GM21528 (cell line): ENCODE data around the gene GUK1.
"Not testable (repeated sequence)": the region's sequence is repeated elsewhere in the genome, so short reads cannot be mapped to it uniquely, and the experiment has no call there.

Source experiments
- ATAC-seq: cut with Tn5 transposase; IDR thresholded peaks from one replicate; pipeline ENCODE4 v1.9.1; 2021; ENCODE audit warnings: mild to moderate bottlenecking, moderate library complexity; ENCODE audit not compliant: unreplicated experiment, low FRiP score

GUK1 gene

GRCh38 chr1:228161362-228161761 lies 21.3 kb downstream of the GUK1 start:
- ATAC-seq, result no peak

DNA sequence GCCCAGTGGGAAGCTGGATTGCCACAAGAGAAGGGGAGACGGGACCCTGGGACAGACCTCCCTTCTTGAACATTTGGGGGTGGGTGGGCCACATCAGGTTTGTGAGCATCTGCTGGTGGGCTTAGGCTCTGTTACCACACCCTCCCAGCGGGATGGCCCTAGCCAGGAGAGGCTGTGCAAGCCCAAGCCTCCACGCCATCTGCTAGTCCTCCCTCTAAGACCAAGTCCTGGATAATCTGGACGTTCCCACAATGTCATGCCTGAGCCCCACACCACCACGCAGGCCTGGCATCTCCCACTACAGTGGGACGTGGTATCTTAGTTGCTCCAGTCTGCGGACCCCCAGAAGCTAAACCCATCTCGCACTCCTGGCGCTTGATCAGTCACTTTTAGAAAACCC lies 21.8 kb downstream of the GUK1 start:
- ATAC-seq, result no peak

DNA sequence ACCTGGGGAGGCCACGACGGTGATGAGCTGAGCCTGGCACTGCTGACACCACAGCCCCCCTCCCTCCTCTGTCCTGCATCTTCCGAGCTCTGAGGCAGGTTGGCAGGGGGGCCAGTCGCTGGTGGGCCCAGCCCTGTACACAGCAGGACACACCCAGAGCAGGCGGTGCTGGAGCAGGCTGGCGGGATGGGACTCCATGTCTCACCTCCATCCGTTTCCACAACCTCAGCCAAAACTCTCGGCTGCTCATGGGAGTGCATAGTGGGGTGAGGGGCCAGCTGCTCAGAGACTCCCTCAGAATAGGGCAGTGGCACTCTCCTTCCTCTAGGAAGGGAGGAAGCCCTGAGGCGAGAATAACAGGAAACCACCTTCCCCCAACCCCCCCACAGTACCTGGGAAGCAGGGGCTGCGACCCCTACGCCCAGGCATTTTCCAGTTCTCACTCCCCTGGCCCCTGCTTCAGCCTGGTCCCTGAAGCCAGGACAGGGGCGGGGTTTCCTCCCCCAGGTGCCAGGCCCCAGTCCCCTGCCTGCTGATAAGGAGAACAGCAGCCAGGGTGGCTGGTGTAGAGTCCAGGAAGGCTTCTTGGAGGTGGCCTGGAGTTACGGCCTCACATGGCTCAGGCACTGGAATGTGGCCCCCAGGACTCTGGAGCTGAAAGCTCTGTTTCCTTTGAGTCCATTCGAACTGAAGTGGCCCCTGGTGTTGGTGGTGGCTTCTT lies 22.4 kb downstream of the GUK1 start:
- no peak for ATAC-seq

- no peak for ATAC-seq
Observed at GRCh38 chr1:228163007-228163753, 23.1 kb downstream of the GUK1 start.

- ATAC-seq, result no peak
Observed at GRCh38 chr1:228163776-228164519, 23.9 kb downstream of the GUK1 start.

- ATAC-seq, result no peak
Observed at GRCh38 chr1:228164561-228165371, 24.7 kb downstream of the GUK1 start.

DNA sequence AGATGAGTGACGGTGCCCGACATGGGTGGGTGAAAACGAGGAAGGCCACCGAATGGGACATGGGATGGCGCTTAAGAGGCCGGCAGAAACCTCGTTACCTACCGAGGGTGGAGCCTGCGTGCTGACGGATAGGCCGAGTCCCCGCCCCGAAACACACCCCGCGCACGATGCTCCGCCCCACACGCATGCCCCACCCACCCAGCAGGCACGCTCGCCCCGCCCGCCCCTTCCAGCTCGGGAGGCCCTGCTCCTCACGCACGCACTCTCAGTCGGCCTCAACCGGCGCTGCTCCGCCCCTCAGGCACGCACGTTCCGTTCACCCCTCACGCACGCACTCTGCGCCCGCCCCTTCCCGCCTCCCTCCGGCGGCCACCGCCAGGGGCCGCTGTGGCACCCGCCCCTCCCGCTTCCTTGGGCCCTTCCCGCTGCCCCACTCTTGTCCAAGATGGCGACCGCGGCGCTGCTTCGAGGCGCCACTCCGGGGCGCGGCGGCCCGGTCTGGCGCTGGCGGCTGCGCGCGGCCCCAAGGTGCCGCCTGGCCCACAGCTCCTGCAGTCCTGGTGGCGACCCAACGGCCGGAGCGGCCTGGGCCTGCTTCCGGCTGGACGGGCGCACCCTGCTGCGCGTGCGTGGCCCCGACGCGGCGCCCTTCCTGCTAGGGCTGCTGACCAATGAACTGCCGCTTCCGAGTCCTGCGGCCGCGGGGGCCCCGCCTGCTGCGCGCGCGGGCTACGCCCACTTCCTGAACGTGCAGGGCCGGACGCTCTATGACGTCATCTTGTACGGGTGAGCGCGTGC lies 25.5 kb downstream of the GUK1 start, which contains the start of gene IBA57:
Gene IBA57, plus strand, starts transcription at position 433 of the 798 bp plus-strand sequence. Its CDS starts 13 bp downstream, at position 446.
- ATAC-seq, result peak; percentile 82

DNA sequence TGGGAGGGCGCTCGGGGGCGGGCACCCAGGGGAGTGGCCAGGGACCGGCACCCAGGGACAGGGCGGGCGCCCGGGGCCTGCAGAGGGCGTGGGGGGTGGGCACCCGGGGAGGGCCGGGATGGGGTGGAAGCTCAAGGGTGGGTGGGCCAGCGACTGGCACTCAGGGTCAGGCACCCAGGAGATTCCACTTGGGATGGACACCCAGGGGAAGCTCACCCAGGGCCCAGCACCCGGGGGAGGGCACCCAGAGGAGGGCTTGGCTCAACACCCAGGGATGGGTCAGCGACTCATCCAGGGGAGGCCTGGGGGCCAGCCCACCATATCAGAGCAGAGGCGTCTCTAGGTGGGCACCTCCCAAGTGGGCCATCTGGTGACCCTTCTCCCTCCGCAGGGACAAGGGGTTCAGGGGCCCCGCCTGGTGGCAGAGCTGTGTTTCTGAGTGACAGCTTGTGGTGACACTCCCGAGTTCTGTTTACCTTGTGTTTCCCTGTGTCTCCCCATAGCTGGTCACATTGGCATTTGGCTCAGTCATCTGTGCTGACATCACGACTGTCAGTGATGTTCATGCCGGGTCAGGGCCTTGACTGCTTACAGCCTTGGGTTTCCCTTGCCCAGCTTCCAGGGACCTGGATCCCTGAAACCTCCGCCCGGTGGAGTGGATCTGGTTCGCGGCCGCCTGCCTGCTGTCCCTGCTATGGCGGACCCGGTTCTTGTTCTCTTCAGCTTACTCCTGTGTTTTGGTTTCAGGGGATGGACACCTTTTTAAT lies 26.3 kb downstream of the GUK1 start:
- peak; percentile 26 for ATAC-seq

DNA sequence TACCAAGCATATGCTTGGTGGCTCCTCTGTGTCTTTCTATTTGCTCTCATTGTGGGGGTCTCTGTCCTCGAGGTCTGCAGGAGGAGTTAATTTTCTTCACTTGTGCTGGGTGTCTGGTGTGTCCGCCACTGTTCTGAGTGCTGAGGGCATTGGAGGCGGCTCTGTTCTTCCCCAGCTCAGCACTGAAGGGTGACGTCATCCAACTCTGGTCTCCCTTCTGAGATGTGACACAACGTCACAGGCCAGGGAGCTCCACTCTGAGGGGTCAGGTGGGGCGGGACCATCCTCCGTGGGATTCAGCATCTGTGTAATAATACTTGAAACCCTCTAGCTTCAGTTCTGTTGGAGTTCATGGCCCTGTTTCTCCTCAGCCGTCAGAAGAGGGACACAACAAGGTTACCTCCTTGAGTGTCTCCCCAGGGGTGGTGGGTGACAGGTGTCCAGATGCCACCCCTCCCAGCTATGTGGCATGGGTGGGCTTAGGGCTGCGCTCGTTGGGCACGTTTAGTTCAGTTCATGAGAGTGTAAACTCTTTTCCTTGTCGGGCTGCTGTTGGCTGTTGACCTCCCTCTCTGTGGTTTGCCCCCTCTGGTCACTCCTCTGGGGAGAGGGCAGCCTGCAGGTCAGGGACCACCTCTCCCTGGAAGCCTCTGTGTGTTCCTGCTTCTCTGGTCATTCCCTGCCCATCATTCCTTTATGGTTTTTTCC lies 28.6 kb downstream of the GUK1 start:
- ATAC-seq, result no peak

DNA sequence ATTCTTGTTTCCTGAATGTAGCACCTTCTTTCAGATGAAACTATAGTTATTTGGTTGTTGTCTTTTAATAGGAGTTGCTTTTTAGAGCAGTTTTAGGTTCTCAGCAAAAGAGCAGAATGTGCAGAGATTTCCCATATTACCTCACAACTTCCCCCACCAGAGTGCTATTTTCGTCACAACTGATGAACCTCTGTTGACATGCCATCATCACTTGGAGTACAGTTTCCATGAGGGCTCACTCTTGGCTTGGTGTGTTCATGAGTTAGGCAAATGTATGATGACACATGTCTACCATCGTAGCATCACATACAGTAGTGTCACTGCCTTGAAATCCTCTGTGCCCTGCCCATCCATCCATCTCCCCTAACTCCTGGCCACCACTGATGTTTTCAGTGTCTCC lies 29.3 kb downstream of the GUK1 start:
- ATAC-seq, result no peak

- ATAC-seq, result no peak
Observed at GRCh38 chr1:228170666-228171065, 30.6 kb downstream of the GUK1 start.

GRCh38 chr1:228171221-228171891 lies 31.3 kb downstream of the GUK1 start:
- no peak for ATAC-seq

GRCh38 chr1:228172591-228173527 lies 32.8 kb downstream of the GUK1 start:
- no peak for ATAC-seq

DNA sequence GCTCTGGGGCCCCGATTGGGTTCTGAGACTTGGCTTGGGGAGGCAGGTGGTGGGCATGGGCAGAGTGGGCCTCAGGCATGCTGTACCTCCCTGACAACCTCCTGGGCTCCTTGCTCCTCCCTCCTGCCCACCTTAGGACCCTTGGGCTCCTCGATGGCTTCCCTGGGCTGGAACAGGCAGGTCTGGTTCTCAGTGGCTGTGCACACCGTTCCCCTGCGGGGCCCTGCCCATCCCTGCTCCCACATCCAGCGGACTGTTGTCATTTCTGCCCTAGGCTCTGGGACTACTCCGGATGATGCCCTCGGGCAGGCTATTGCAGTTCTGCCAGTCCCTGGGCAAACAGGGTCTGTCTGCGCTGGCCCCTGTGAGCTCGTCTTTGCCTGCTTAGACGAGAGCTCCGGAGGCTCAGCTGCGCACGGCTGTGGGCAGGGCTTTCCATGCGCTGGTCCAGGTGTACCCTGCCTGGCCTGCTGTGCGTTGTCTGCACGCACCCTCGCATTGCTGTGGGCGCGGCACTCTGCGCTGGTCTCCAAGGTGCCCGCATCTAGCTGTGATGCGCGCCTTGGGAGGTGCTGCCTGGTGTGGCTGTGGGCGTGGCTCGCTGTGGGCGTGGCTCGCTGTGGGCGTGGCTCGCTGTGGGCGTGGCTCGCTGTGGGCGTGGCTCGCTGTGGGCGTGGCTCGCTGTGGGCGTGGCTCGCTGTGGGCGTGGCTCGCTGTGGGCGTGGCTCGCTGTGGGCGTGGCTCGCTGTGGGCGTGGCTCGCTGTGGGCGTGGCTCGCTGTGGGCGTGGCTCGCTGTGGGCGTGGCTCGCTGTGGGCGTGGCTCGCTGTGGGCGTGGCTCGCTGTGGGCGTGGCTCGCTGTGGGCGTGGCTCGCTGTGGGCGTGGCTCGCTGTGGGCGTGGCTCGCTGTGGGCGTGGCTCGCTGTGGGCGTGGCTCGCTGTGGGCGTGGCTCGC lies 33.7 kb downstream of the GUK1 start:
- ATAC-seq, result not testable (repeated sequence)

- ATAC-seq, result no peak
Observed at GRCh38 chr1:228174482-228175315, 34.6 kb downstream of the GUK1 start.
